GM18520 (cell line): ENCODE results near the gene COL15A1.
"Not testable (repeated sequence)": the region's sequence is repeated elsewhere in the genome, so short reads cannot be mapped to it uniquely, and the experiment has no call there.

Experiments
- ATAC-seq: cut with Tn5 transposase; IDR thresholded peaks from one replicate; pipeline ENCODE4 v1.9.1; 2021; ENCODE audit not compliant: unreplicated experiment

COL15A1 gene

GRCh38 chr9:98943682-98944056 lies at the start of gene COL15A1:
TSS of gene COL15A1 (plus strand) at chr9:98943907. CDS start at chr9:98944062, 155 bp downstream.
- ATAC-seq, result no peak

- no peak for ATAC-seq
Observed at GRCh38 chr9:98894171-98894570, 49.5 kb upstream of the COL15A1 start.

- ATAC-seq, result no peak
Observed at GRCh38 chr9:98894761-98895160, 48.9 kb upstream of the COL15A1 start.

- ATAC-seq, result no peak
Observed at GRCh38 chr9:98896632-98897031, 47.1 kb upstream of the COL15A1 start.

- ATAC-seq, result no peak
Observed at GRCh38 chr9:98897745-98898144, 46.0 kb upstream of the COL15A1 start.

GRCh38 chr9:98899408-98900056 lies 44.2 kb upstream of the COL15A1 start:
- no peak for ATAC-seq

GRCh38 chr9:98900244-98900643 lies 43.5 kb upstream of the COL15A1 start:
- ATAC-seq, result no peak

GRCh38 chr9:98900725-98901124 lies 43.0 kb upstream of the COL15A1 start:
- no peak for ATAC-seq

- ATAC-seq, result not testable (repeated sequence)
Observed at GRCh38 chr9:98901843-98902242, 41.9 kb upstream of the COL15A1 start.

GRCh38 chr9:98902516-98902915 lies 41.2 kb upstream of the COL15A1 start:
- ATAC-seq, result no peak

GRCh38 chr9:98902925-98903324 lies 40.8 kb upstream of the COL15A1 start:
- no peak for ATAC-seq

GRCh38 chr9:98903961-98904411 lies 39.7 kb upstream of the COL15A1 start:
- no peak for ATAC-seq

GRCh38 chr9:98905015-98905414 lies 38.7 kb upstream of the COL15A1 start:
- no peak for ATAC-seq

GRCh38 chr9:98906273-98907040 lies 37.2 kb upstream of the COL15A1 start:
- no peak for ATAC-seq

- no peak for ATAC-seq
Observed at GRCh38 chr9:98907055-98907454, 36.7 kb upstream of the COL15A1 start.

GRCh38 chr9:98908897-98909634 lies 34.6 kb upstream of the COL15A1 start:
- no peak for ATAC-seq

GRCh38 chr9:98909935-98910334 lies 33.8 kb upstream of the COL15A1 start:
- no peak for ATAC-seq

- no peak for ATAC-seq
Observed at GRCh38 chr9:98911042-98911441, 32.7 kb upstream of the COL15A1 start.

- ATAC-seq, result not testable (repeated sequence)
Observed at GRCh38 chr9:98911738-98912137, 32.0 kb upstream of the COL15A1 start.

- no peak for ATAC-seq
Observed at GRCh38 chr9:98912450-98912849, 31.3 kb upstream of the COL15A1 start.

- ATAC-seq, result no peak
Observed at GRCh38 chr9:98913044-98913443, 30.7 kb upstream of the COL15A1 start.

- ATAC-seq, result no peak
Observed at GRCh38 chr9:98913705-98914104, 30.0 kb upstream of the COL15A1 start.
